Measurements from ENCODE around the gene GALNT13.

DNA sequence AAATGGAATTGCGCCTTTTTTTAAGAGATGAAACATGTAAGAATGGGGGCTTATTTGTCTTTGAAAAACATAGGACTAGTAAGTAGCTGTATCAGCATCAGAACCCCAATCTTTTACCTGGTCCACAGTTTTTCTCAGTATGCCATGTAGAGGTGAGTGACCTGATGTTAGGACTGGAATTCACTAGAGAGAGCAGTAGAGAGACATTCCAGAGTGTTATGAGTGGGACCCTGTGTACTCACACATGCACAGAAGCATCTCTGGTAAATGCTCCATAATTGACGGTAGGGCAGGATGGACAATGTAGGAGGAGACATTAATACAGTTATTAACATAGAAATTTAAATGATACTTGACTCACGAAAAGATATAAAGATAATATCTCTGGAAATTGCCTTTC lies 1.4 kb upstream of the GALNT13 start:
- TF ChIP-seq, protein P1, sequence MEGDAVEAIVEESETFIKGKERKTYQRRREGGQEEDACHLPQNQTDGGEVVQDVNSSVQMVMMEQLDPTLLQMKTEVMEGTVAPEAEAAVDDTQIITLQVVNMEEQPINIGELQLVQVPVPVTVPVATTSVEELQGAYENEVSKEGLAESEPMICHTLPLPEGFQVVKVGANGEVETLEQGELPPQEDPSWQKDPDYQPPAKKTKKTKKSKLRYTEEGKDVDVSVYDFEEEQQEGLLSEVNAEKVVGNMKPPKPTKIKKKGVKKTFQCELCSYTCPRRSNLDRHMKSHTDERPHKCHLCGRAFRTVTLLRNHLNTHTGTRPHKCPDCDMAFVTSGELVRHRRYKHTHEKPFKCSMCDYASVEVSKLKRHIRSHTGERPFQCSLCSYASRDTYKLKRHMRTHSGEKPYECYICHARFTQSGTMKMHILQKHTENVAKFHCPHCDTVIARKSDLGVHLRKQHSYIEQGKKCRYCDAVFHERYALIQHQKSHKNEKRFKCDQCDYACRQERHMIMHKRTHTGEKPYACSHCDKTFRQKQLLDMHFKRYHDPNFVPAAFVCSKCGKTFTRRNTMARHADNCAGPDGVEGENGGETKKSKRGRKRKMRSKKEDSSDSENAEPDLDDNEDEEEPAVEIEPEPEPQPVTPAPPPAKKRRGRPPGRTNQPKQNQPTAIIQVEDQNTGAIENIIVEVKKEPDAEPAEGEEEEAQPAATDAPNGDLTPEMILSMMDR (IDR thresholded peaks at IDR 0.05; ENCODE audit: low read length): no peak
- TF ChIP-seq EZH2 (optimal IDR thresholded peaks at IDR 0.05; ENCODE audit: low read depth, low read length): no peak
- no peak for TF ChIP-seq EZH2phosphoT487 (IDR thresholded peaks at IDR 0.05; ENCODE audit: low read length)

All from MM.1S (cell line).